LNCAP (cell line): ENCODE data around the gene CPT1B.

Experiments used
- TF ChIP-seq, protein P1 (sequence below): fragments of 450-650 bp; IDR thresholded peaks from 2 replicates; pipeline ENCODE4 v1.5.1; 2017; ENCODE audit warnings: mild to moderate bottlenecking

Gene CPT1B

DNA sequence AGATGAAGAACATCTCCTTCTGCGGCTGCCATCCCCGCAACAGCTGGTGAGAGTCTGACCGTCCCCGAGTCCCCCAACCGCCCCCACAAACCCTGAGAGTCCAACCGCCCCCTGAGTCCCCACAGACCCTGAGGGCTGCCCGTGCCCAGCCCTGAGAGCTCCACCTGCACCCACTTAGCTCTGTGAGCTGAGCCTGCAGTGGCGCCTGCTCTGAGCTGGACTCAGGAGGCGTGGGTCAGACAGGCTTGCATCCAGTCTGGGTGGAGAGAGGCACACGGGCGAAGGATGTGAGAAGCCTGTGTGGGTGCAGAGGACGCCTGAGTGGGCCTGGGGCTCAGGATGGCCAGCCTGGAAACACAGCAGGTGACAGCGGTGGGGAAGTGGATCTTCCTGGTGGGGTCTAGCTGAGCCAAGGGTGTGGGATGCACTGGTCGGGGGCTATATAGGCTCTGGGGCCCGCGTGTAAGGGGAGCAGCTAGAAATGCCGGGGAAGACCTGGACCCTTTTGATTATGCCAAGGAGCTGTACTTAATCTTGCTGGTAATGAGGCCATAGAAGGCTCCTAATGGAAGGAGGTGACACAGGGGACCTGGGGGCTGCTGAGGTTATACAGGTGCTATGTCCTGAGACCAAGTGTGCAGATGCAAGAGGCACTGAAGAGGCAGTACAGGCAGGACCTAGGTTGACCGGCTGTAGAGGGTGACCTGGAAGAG lies 28.9 kb upstream of the CPT1B start:
- TF ChIP-seq, protein P1, sequence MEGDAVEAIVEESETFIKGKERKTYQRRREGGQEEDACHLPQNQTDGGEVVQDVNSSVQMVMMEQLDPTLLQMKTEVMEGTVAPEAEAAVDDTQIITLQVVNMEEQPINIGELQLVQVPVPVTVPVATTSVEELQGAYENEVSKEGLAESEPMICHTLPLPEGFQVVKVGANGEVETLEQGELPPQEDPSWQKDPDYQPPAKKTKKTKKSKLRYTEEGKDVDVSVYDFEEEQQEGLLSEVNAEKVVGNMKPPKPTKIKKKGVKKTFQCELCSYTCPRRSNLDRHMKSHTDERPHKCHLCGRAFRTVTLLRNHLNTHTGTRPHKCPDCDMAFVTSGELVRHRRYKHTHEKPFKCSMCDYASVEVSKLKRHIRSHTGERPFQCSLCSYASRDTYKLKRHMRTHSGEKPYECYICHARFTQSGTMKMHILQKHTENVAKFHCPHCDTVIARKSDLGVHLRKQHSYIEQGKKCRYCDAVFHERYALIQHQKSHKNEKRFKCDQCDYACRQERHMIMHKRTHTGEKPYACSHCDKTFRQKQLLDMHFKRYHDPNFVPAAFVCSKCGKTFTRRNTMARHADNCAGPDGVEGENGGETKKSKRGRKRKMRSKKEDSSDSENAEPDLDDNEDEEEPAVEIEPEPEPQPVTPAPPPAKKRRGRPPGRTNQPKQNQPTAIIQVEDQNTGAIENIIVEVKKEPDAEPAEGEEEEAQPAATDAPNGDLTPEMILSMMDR = no peak

DNA sequence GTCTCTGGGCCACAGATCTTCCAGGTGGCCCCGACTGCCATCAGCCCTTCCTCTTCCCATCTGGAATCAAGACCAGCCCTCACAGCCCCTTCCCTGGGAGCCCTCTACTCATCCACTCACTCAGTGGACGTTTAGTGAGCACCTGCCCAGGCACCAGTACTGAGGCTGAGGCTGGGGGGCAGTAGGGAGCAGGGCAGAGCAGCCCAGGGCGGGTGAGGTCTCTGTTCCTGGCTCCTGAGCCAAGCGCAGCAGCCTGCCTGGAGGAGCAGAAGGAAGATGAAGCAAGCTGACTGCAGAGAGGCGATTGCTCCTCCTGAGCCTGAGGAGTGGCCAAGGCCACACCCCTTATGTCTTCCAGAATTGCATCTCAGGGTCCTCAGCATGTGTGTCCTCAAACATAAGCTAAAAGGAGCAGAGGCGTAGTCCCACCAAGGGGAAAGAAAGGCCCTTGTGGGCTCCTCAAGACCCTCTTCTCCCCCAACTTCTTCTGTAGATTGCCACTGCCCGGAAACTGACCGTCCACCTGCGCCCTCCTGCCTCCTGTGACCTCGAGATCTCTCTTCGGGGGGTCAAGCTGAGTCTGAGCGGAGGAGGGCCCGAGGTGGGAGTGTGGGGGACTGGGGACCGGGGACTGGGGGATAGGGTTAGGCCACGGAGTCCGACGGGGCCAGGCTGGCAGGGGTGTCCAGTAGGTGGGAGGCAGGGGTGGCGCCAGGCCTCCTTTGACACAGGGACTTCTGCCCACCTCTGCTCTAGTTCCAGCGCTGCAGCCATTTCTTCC lies 28.1 kb upstream of the CPT1B start:
- TF ChIP-seq, protein P1 = 0 out of 2 replicates have a peak, but pooled peaks have one; percentile 27

DNA sequence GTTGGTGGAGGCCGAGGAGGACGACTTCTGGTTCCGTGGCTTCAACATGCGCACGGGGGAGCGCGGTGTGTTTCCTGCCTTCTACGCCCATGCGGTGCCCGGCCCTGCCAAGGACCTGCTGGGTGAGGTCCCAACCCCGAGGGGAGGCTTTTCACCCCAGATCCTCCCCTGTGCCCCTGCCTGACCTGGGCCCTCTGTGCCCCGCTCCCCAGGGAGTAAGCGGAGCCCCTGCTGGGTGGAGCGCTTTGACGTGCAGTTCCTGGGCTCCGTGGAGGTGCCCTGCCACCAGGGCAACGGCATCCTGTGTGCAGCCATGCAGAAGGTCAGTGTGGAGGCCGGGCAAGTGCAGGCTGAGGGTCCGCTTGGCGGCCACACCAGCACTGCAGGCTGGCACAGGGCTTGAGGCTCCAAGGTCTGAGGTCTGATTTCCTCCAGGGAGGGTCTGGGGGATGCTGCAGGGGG lies 27.4 kb upstream of the CPT1B start:
- TF ChIP-seq, protein P1 = no peak

DNA sequence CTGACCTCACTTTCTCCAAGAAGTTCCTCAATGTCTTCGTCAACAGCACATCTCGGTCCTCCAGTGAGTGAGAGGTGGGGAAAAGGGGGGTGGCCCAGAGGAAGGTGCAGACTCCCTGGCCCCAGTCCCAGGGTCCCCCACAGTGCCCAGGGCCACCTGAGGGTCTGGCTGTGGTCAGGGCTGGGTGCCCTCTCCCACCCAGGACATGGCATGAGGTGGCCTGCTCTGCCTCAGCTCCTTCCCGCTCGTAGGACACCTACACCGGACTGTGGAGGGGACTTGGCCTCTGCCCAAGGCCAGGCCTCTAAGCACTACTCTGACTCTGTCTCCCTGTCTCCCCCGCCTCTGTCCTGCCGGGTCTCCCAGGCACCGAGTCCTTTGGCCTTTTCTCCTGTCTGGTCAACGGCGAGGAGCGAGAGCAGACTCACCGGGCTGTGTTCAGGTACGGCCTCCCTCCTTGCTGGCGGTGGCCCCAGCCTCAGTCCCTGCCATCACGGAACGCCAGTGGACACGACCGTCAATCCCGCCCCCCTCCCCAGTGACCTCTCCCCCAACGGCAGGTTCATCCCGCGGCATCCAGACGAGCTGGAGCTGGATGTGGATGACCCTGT lies 26.9 kb upstream of the CPT1B start:
- TF ChIP-seq, protein P1 = no peak

DNA sequence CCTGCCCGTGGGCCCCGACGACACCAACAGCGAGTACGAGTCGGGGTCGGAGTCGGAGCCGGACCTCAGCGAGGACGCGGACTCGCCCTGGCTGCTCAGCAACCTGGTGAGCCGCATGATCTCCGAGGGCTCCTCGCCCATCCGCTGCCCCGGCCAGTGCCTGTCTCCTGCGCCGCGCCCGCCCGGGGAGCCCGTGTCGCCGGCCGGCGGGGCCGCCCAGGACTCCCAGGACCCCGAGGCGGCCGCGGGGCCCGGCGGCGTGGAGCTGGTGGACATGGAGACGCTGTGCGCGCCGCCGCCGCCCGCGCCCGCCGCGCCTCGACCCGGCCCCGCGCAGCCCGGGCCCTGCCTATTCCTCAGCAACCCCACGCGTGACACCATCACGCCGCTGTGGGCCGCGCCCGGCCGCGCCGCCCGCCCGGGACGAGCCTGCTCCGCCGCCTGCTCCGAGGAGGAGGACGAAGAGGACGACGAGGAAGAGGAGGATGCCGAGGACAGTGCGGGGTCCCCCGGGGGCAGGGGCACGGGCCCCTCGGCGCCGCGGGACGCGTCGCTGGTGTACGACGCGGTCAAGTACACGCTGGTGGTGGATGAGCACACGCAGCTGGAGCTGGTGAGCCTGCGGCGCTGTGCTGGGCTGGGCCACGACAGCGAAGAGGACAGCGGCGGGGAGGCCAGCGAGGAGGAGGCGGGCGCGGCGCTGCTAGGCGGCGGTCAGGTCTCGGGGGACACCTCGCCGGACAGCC lies 26.2 kb upstream of the CPT1B start:
- TF ChIP-seq, protein P1 = no peak

DNA sequence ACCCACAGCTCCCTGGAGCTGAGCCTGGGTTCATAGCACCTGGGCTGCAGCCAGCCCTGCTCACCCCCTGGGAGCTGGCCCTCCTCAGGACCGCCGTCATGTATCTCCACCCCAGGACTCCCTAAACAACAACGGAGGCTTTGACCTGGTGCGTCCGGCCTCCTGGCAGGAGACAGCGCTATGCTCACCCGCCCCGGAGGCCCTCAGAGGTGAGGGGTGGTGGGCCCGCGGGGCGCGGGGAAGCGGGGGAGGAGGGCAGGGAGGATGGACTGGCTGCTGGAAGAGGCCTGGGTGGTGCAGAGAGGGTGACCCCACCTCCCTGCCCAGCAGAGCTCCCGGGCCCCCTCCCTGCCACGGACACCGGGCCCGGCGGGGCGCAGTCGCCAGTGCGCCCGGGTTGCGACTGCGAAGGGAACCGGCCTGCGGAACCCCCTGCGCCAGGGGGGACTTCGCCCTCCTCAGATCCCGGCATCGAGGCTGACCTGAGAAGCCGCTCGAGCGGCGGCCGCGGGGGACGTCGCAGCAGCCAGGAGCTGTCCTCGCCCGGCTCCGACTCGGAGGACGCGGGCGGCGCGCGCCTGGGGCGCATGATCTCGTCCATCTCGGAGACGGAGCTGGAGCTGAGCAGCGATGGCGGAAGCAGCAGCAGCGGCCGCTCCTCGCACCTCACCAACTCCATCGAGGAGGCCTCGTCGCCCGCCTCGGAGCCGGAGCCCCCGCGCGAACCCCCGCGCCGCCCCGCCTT lies 25.5 kb upstream of the CPT1B start:
- TF ChIP-seq, protein P1 = no peak

DNA sequence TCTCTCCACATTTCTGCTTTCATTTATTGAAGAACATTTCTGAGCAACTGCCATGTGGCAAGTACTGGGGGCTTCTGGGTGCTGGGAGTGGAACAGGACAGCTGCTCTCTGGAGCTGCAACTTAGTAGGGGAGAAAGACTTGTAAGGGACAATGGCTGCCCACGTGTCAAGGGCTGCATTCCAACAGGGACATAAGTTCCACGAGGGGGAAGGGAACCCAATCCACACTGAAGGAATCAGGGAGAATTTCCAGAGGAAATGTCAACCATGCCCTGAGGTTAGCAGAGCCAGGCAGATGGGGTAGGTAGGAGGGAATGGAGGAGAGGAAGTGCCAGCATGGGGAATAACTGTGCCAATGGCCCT lies 24.1 kb upstream of the CPT1B start:
- TF ChIP-seq, protein P1 = no peak
